GM18951 (cell line): ENCODE results near the gene TMEM184B.

ENCODE experiments used
- POLR2A ChIP-seq: IDR thresholded peaks from 4 replicates; pipeline ENCODE4 v1.6.1; 2011; ENCODE audit warnings: mild to moderate bottlenecking; ENCODE audit not compliant: insufficient read length, insufficient read depth; ENCODE audit errors: extremely low read depth
- in situ Hi-C: fragments of 300-500 bp; cut with MboI; formaldehyde crosslinking; loops from one replicate; pipeline ENCODE4 v1.12.0; 2022; ENCODE audit warnings: low sequenced_read_pairs, mixed read lengths, inconsistent platforms; ENCODE audit not compliant: unreplicated experiment

The TMEM184B gene

DNA sequence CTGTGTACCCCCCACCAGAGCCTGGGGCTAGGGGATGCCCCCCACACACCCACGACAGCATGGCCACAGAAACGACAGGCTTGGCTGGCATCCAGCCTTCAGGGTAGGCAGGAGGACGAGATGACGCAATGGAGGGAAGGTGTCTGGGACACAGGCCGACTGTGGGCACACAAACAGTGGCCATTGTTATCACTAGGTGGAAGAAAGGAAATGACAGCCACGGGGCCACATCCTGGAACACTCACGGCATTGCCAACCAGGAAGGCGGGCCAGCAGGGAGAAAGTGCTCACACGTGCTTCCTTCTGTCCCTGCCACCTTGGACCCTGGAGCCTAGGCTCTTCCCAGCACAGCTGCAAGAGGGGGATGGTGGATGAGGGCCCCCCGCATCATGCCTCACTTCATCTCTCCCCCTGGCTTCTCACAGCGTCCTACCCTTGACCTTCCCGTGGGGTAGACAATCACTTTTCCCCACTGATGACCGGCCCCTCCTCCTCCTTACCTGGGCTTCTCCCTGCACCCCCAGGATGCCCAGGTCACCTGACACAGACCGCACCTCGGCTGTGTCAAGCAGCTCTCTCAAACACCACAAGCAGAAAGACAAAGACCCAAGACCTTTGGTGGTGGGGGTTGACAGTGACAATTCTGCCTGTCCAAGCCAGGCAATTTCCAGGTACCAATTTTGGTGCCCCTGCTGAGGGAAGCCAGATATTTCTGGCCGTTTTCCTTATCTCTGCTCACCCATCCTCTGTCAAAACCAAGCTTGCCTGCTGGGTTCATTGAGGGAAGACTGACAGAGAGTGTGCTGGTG, 99.8 kb downstream of the TMEM184B start:
- TF ChIP-seq POLR2A, result no peak
- in situ Hi-C loops, result no loop called here

DNA sequence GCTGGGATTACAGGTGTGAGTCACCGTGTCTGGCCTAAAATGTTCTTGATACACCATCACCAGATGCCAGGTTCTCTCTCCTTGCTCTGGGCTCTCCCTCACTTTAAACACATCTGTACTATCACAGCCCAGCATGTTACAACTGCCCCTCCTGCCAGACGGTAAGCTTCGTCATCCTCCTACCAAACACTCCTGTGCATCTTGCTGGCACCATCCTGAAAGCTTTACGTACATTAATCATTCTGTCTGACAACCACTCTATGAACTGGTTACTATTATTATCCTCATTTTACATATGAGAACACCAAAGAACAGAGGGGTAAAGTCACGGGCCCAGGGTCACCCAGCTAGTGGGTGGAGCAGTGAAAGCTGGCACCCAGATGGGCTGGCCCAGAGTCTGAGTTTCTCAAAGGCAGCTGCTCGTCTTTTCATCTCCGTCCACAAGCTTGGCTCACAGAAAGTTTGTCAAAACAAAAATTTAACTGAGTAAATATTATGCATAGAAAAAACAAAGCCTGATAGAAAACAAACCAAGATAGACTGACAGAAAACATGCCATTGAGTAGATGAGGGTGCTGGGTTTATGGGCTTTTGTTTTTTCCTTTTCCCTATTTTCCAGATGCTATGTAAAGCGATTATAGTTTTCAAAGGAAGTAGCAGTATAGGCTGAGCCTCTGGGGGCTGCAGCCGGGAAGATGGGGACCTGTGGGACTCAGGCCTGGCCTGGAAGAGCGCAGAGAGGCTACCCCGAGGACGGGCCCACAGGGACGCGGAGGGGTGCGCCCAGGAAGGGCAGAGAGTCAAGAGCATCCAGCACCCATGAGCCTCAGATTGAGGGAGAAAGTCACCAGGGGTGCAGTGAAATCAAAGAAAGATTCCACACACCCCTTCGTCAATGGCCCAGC, 100.6 kb downstream of the TMEM184B start:
- no peak for TF ChIP-seq POLR2A
- in situ Hi-C loops, result no loop called here

DNA sequence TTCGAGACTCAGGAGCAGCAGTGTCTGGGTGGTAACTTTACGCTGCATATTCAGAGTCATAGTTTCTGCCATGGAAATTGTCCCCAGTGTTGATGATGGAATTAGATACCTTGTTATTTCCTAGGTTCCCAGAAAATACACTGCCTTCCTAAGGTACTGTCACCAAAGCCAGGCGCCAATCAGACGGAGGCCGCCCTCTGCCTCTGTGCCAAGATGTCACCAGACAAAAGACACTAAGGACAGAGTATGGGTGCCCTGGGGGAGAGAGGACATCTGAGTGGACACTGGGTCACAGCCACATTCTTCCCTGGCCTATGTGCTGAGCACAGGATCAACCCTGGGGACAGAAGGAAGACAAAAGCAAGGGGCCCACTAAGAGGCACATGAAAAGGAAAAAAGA, 102.3 kb downstream of the TMEM184B start:
- in situ Hi-C loops, result no loop called here
- no peak for TF ChIP-seq POLR2A
